Astrocyte of the spinal cord (primary cell): ENCODE measurements around the gene STARD3.

Experiments
- DNase-seq: peaks from one replicate; pipeline ENCODE4 v3.0.0; 2011; ENCODE audit warnings: low read depth, low spot score
- H3K4me3 ChIP-seq: 2 replicates; pipeline ENCODE4 v1.5.1; 2011; ENCODE audit warnings: low read depth, mild to moderate bottlenecking, low read length, moderate library complexity
- in situ Hi-C: cut with HindIII; loops from 2 replicates; pipeline ENCODE4 v1.10.0; 2017; ENCODE audit warnings: low sequenced_read_pairs
- TF ChIP-seq, protein P1 (sequence below): IDR thresholded peaks from 2 replicates; pipeline ENCODE4 v1.5.1; 2012; ENCODE audit warnings: low read depth, mild to moderate bottlenecking, low read length, inconsistent platforms

STARD3 gene

DNA sequence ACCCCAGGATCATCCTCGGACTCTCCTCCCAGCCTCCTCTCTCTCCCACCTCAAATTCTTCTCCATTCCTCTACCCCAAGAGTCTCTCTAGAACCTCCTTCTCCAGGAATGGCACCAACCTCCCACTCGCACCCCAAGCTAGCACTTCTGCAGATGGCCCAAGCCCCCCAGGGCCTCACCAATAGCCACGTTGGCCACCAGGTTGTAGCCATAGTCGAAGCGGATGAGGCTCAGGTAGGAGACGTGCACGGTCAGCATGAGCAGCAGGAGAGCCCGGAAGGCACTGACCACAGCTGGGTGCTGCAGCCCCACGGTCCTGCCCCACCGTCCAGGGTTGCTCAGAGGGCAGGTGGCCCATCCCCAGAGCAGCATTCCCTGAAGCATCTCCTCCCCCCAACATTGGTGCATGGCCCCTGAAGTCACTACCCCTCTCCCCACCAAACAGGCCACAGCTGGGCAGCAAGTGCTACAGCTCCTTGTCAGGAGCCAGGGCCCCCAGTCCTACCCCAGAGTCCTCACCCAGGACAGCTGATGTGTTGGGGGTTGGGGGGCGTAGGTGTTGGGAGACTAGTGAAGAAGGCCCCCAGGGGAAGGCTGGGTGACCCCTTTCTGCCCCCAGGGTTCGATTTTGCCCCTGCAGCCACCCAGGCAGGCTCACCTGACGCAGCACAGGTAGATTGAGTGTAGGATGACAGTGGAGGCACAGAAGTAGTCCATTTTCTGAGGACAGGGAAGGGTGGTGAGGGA is 36.6 kb downstream of the STARD3 start:
- DNase-seq = no peak
- no peak overlapping the region for H3K4me3 ChIP-seq
- TF ChIP-seq, protein P1, sequence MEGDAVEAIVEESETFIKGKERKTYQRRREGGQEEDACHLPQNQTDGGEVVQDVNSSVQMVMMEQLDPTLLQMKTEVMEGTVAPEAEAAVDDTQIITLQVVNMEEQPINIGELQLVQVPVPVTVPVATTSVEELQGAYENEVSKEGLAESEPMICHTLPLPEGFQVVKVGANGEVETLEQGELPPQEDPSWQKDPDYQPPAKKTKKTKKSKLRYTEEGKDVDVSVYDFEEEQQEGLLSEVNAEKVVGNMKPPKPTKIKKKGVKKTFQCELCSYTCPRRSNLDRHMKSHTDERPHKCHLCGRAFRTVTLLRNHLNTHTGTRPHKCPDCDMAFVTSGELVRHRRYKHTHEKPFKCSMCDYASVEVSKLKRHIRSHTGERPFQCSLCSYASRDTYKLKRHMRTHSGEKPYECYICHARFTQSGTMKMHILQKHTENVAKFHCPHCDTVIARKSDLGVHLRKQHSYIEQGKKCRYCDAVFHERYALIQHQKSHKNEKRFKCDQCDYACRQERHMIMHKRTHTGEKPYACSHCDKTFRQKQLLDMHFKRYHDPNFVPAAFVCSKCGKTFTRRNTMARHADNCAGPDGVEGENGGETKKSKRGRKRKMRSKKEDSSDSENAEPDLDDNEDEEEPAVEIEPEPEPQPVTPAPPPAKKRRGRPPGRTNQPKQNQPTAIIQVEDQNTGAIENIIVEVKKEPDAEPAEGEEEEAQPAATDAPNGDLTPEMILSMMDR = no peak
- in situ Hi-C loops = no loop called here

DNA sequence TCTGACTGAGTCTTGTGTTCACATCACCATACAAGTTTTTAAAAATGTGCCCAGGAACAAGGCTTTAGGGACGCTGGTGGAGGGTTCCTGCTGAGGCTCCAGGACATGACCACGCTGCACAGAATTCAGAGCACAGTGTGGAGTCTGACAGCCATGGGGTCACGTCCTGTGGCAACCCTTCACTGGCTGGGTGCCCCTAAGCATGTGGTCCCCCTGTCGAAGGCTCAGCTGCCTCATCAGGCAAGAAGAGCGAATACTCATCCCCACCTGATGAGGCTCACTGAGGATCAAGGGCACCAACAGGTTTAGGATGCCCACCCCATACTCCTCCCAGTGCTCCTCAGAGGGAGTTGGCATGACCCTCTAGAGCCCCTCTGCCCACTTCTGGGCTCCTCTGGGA is 37.2 kb downstream of the STARD3 start:
- TF ChIP-seq, protein P1 = no peak
- no peak for DNase-seq
- no peak overlapping the region for H3K4me3 ChIP-seq
- in situ Hi-C loops = no loop called here

DNA sequence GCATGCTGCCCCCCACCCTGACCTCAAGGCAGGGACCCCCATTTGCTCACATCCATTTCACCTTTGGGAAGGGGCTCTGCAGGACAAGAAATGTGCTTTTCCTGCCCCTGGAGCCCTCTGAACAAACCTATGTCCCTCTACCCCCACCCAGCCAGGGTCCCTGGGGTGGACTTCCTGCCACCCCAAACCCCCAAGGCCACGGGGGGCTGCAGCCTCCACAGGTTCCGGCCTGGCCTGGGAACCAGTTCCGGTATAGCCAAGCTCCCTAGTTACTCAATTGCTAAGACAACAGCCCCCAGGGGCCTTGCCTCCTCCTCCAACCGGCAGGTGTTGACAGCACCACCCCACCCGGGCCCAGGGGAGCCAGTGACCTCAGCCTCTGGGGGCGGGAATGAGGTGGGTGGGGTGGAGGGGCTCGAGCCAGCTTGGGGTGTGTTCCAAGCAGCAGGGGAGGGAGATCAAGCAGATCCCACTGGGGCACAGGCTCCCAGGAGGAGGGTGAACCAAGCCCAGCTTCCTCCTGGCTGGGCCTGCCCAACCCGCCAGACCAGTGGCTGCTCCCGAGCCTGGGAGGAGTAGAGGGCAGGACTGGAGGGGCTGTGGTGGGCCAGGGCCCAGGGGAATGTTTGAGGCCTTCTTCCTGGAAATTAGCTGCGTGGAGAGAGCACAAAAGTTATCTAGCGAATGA is 37.9 kb downstream of the STARD3 start:
- no peak for DNase-seq
- no peak overlapping the region for H3K4me3 ChIP-seq
- in situ Hi-C loops = no loop called here
- TF ChIP-seq, protein P1 = no peak

GRCh38 chr17:39675390-39676082 is 38.6 kb downstream of the STARD3 start:
- H3K4me3 ChIP-seq = no peak overlapping the region
- DNase-seq = no peak
- in situ Hi-C loops = no loop called here
- TF ChIP-seq, protein P1 = no peak

DNA sequence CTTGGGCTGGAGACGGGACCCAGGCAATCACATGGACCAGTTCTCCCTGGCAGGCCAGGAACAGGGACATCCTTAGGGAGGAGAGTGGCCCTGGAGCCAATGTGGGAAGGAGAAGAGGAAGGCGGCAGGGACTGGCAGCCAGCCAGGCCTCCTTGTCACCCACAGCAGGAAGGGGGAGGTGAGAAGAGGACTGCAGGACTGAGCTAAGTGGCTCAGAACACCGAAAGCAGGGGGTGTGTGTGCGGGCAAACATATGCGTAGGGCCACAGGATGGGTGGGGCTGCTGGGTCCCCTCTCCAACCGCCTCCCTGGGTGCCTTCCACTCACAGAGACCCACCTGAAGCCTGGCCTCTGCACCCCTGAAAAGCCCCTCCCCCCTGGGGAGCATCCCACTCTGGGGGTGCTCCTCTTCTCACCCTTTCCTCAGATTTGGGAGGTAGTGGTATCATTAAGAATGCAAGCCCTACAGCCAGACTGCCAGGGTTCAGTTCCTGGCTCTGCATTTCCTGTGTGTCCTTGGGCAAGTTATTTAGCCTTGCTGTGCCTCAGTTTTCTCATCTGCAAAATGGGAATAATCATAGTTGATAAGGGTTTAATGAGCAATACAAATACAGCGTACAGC is 39.4 kb downstream of the STARD3 start:
- TF ChIP-seq, protein P1 = no peak
- DNase-seq = no peak
- in situ Hi-C loops = no loop called here
- H3K4me3 ChIP-seq = no peak overlapping the region

GRCh38 chr17:39677072-39677471 is 40.1 kb downstream of the STARD3 start:
- TF ChIP-seq, protein P1 = no peak
- in situ Hi-C loops = no loop called here
- DNase-seq = no peak
- no peak overlapping the region for H3K4me3 ChIP-seq
